ENCODE results near the gene CPVL. TPM values are rescaled to one million over a fixed set of nuclear protein-coding genes. Genes with fewer than 3 reads are reported as not detected.

Gene CPVL
- total RNA-seq, 1 experiment from 2014 or later: 10.3 TPM

DNA sequence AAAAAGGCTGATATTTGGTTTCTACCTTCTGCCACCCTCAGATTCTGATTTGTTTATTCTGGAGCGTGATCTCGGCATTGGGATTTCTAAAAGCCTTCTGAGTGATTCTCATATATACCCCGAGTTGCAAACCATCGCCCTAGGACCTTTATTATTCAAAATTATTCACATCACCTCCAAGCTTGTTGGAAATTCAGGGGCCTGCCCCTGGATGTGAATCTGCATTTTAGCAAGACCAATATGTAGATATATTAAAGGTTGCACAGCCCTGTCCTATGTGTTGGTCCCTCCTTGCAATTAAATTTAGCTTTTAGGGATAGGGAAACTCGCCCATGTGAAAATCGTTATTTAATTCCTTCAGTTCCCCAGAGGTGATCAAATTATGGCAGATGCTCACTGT is 39.3 kb upstream of the CPVL start:
- no peak for TF ChIP-seq TCF7L2 (IDR thresholded peaks at IDR 0.05; ENCODE audit: borderline replicate concordance, extremely low read depth, insufficient read depth, insufficient read length)
- no peak for TF ChIP-seq RAD21 (IDR thresholded peaks at IDR 0.05; ENCODE audit: low read depth)
- TF ChIP-seq ELF1 (IDR thresholded peaks at IDR 0.05; ENCODE audit: borderline replicate concordance, low read depth): no peak
- TF ChIP-seq FOSL1 (IDR thresholded peaks at IDR 0.05; ENCODE audit: low read depth): no peak
- no peak for TF ChIP-seq SP1 (IDR thresholded peaks at IDR 0.05; ENCODE audit: low read depth)
- TF ChIP-seq CEBPB (IDR thresholded peaks at IDR 0.05; ENCODE audit: low read depth): no peak
- no peak for TF ChIP-seq JUND (IDR thresholded peaks at IDR 0.05)
- no peak for TF ChIP-seq SRF (IDR thresholded peaks at IDR 0.05; ENCODE audit: low read depth)
- TF ChIP-seq EZH2phosphoT487 (IDR thresholded peaks at IDR 0.05; ENCODE audit: borderline replicate concordance): no peak
- TF ChIP-seq EGR1 (IDR thresholded peaks at IDR 0.05; ENCODE audit: low read depth): no peak
- TF ChIP-seq POLR2A (IDR thresholded peaks at IDR 0.05; ENCODE audit: borderline replicate concordance, extremely low read depth, insufficient read depth, insufficient read length): no peak
- no peak for TF ChIP-seq ZNF274 (IDR thresholded peaks at IDR 0.05; ENCODE audit: low read depth, low read length)
- TF ChIP-seq, protein P1, sequence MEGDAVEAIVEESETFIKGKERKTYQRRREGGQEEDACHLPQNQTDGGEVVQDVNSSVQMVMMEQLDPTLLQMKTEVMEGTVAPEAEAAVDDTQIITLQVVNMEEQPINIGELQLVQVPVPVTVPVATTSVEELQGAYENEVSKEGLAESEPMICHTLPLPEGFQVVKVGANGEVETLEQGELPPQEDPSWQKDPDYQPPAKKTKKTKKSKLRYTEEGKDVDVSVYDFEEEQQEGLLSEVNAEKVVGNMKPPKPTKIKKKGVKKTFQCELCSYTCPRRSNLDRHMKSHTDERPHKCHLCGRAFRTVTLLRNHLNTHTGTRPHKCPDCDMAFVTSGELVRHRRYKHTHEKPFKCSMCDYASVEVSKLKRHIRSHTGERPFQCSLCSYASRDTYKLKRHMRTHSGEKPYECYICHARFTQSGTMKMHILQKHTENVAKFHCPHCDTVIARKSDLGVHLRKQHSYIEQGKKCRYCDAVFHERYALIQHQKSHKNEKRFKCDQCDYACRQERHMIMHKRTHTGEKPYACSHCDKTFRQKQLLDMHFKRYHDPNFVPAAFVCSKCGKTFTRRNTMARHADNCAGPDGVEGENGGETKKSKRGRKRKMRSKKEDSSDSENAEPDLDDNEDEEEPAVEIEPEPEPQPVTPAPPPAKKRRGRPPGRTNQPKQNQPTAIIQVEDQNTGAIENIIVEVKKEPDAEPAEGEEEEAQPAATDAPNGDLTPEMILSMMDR (IDR thresholded peaks at IDR 0.05 in 2 of 3, conservative IDR thresholded peaks at IDR 0.05 in 1 of 3; ENCODE audit: borderline replicate concordance in 1 of 3, insufficient read depth in 1 of 3, low read depth in 2 of 3, low read length in 2 of 3): no peak
- TF ChIP-seq ZFX (IDR thresholded peaks at IDR 0.05): no peak
- no peak for DNase-seq (ENCODE audit: low read depth, low spot score)

More for the DNA sequence above, 39.3 kb upstream of the CPVL start:
- no peaks in the 10 kb centered on the region for H3K9me2 ChIP-seq (ENCODE audit: insufficient read depth)
- no peak overlapping the region for H3K27ac ChIP-seq (ENCODE audit: low read depth, low read length)
- no peaks in the 10 kb centered on the region for H4K20me1 ChIP-seq (ENCODE audit: insufficient read depth)
- no peaks in the 10 kb centered on the region for H3K79me2 ChIP-seq (ENCODE audit: insufficient read depth, low read length)
- no peaks in the 10 kb centered on the region for H3K27me3 ChIP-seq (ENCODE audit: insufficient read depth, low read length)
- no peak for ATAC-seq
- ChIA-PET RAD21 (ENCODE audit: low non-redundant PET in 1 of 2, low total read pairs in 2 of 2, uncharacterized antibody in 2 of 2, unreplicated experiment in 2 of 2) (no interaction called here), POLR2A (no interaction called here), CTCF (no interaction called here)
- H2AFZ ChIP-seq (ENCODE audit: low read depth, low read length, poor library complexity, severe bottlenecking): no peak overlapping the region
- H3K4me1 ChIP-seq (ENCODE audit: control insufficient read depth in 1 of 2, insufficient read depth in 2 of 2, low read length in 2 of 2): peaks cover 0 to 9% of the 10 kb centered on the region in 2 experiments; a peak in 2 of 4 replicates
- H3K4me2 ChIP-seq (ENCODE audit: low read length): no peak overlapping the region
- BruUV-seq (replicated peaks): no TSS peak
- H3K9me3 ChIP-seq (ENCODE audit: control insufficient read depth in 1 of 2, insufficient read depth in 1 of 2, low read depth in 1 of 2, low read length in 2 of 2): no peaks in the 10 kb centered on the region
- no peak overlapping the region for H3K4me3 ChIP-seq (replicated peaks in 1 of 2; ENCODE audit: low read depth in 1 of 2, low read length in 2 of 2)
- intact Hi-C loops (cut with micrococcal nuclease): no loop called here
- no peak overlapping the region for H3K9ac ChIP-seq (ENCODE audit: low read length)
- H3K36me3 ChIP-seq (ENCODE audit: control insufficient read depth in 1 of 2, insufficient read depth in 2 of 2, low read length in 2 of 2): no peaks in the 10 kb centered on the region
